Forelimb muscle (tissue), 1 donor: Measurements from ENCODE around the gene SH3RF3. TPM values are rescaled to one million over a fixed set of nuclear protein-coding genes. Genes with fewer than 3 reads are reported as not detected.
"Not testable (repeated sequence)": the region's sequence is repeated elsewhere in the genome, so short reads cannot be mapped to it uniquely, and the experiment has no call there.

ENCODE experiments used
- DNase-seq: peaks from one replicate; pipeline ENCODE4 v3.0.0-alpha.2; 2013; ENCODE audit warnings: low read depth
- polyA plus RNA-seq: library from polyadenylated mRNA; unstranded; fragments of 120-200 nt; gene quantifications from one replicate; pipeline ENCODE4 v1.2.1, GENCODE V29; 2013; ENCODE audit not compliant: insufficient read length

The SH3RF3 gene
- polyA plus RNA-seq, 1 donor = 3.9 TPM

DNA sequence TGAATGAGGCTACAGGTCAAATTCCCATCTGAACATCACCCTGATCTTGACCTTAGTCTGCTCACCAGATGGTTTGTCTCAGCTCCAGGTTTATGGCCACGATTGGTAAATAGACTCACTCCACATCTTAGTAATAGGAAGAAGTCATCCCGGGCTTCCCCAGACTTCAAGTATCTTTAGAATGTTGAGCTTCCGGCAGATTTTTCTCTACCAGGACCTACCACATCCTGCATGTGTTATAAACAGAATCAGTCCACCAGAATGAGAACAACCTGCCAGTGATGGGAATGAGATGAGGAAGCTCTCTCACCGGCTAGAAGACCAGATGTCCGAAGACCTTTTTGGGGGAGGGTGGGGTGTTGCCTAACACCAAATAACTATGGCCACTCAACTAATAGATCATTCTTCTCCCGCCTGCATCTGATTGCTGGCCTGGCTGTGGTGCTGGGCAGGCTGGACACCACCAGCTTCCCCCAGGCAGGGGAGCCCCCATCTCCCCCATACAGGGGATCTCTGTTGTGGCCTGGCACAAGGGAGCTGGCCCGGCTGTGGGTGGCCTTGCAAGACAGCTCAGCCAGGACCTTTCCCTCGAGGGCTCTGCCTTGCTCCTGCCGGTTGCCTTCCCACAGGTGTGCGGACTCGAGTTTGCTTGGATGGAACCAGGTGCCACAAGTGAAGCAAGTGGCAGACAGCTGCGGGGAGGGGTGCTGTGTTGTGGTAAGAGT, 88.5 kb downstream of the SH3RF3 start:
- DNase-seq = no peak

DNA sequence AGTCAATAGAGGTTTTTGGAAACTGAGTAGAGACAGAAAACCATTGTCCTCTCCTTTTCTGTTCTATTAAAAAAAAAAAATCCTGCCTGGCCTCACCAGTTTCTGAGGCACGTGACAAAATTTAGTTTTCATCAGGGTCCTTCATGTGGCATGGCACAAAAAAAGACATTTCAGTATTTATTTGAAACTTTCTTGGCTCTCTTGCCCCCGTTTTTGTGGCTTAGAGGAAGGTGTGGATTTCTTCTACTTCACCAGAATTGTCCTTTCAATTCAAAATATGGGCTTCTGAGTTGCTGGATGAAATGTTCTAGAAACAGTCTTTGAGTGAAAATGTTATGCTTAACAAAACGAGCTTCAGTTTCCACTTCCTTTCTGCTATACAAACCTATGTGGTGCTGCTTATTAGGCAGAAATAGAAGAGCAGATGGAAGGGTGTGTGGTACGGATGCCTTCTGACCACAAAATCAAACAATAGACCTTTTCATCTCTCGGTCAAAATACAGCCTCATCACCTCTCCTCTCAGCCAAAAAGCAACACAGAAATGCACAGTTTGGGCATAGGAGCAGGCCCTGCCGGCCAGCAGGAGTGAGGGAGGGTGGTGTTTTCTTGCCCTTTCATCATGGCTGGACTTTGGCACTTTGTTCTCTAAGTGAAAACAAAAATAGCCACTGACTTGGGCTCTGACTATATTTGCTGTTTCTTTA, 89.2 kb downstream of the SH3RF3 start:
- no peak for DNase-seq

DNA sequence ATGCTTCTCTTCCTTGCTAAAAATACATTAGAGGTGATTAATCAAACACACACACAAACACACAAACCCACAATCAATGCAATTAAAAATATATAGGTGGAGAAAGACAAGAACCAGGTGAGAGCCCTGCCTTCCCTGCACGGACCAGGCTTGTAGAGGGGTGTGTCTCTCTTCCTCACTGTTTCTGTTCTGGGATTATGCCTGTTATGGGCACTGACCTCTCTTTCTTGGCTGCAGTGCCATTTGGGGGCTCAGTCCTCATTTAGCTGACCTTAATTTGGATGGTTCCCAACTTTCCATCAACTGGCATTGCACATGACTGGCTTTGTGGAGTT, 89.8 kb downstream of the SH3RF3 start:
- no peak for DNase-seq

DNA sequence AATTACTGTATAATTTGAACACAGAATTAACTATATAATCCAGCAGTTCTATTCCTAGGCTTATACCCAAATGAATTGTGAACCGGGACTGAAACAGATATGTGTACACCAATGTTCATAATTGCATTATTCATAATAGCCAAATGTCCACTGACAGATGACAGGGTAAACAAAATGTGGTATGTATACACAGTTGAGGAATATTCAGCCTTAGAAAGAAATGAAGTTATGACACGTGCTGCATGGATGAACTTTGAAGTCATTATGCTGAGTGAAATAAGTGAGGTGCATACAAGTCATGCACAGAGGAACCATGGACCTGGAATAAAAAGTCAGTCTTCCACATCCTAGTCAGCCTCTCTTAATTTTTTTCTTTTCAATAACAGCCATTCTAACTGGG, 91.9 kb downstream of the SH3RF3 start:
- no peak for DNase-seq

DNA sequence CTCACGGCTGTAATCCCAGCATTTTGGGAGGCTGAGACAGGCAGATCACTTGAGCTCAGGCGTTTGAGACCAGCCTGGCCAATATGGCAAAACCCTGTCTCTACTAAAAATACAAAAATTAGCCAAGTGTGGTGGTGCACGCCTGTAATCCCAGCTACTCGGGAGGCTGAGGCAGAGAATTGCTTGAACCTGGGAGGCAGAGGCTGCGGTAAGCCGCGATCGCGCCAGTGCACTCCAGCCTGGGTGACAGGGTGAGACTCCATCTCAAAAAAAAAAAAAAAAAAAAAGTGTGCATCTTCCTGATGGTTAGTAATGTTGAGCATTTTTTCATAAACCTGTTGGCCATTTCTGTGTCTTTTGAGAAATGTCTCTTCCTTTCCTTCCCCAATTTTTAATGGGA, 92.3 kb downstream of the SH3RF3 start:
- not testable (repeated sequence) for DNase-seq

DNA sequence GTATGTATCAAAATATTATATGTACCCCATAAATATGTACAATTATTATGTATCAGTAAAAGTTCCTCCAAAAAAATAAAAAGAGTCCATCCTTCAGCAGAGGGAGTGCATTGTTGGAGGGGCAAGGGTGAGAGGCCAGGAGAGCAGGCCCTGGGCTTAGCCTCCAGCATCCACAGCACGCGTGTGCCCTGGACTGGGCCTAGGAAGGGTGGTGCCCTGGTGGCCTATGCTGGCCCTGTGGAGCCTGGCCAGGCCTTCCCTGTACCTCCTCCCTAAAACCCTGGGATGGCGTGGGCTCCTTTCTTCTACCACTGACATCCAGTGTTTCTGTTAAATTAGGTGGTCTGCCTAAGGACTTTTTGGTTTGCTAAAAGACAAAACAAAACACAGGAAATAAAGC, 93.4 kb downstream of the SH3RF3 start:
- no peak for DNase-seq

DNA sequence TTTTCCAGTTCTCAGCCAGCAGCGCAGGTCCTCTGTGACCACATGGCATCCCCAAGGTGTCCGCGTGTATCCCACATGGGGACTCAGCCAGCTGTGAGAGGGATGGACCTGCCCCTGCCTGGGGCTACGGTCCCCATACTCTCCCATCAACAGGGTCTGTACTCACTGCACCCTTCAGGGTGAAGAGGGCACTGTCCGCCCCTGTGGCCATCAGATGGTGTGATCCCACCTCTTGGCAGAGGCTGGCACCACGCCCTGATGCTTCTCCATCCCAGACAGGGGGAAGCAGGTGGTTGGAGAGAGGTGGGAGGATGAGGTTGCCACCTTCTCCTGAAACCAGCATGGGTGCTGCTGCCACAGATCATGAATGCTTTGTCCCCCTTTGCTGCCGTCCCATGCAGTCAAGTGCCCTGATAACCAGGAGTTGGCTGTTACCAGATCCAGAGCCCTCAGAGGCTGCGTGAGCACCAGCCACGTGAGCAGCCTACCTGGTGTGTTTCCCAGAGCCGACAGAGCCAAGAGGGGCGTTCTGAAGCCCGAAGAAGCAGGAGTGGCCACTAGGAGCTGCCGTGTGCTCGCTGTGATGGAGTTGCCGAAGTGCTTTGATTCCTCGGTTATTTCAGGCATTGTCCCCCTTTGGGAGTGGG, 93.9 kb downstream of the SH3RF3 start:
- DNase-seq = no peak

DNA sequence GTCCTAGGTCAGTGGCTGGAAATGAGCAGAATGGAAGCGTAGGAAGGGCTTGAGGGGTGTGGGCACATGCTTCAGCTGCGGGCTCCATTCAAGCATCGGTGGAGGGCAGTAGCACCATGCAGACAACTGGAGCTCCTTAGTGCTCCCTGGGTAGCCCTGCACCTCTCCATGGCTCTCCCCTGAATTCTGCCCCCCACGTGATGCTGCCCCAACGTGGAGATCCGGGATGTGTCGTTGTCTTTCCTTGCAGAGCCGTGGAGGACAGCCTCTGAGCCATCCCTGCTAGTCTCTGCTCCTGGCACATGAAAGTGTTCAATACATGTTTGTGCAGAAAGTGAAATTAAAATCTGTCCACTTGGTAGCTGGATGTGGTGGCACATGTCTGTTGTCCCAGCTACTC, 94.5 kb downstream of the SH3RF3 start:
- DNase-seq = no peak

DNA sequence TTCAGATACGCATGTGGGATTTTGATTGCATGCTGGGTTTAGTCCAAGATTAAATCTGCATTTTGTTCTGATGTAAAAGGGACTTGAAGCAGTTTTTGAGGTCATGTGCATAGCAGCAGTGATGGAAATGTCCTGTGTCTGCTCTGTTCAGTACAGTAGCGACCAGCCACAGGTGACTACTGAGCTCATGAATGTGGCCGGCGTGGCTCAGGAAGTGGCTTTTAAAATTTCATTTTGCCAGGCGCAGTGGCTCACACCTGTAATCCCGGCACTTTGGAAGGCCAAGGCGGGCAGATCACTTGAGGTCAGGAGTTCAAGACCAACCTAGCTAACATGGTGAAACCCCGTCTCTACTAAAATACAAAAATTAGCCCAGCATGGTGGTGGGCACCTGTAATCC, 95.3 kb downstream of the SH3RF3 start:
- DNase-seq = not testable (repeated sequence)

DNA sequence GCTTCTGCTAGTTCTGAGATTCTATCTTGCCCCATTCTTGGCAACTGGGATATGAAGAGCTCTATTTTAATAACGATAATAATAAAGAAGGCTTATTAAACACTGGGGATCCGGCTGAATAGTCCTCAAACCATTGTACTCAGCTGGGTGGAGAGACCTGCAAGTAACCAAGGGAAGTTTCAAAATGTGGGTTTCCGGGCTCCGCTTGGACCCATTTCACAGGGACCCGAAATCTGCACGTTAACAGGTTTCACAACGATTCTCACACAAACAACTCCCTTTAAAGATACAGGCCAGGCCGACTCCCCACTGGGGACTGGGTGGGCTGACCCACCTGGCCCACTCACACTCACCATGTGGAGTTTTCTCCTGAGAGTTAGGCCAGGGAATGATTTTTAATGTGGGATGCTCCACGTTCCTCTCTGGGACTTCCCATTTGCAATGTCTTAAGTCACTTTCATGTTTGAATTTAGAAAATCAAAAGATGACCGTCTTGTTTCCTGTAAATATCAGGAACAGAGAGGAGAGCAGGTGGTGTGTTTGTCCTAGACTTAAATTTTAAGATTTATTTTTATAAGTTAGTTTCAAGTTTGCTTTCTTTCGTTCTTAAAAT, 96.3 kb downstream of the SH3RF3 start:
- DNase-seq = no peak

DNA sequence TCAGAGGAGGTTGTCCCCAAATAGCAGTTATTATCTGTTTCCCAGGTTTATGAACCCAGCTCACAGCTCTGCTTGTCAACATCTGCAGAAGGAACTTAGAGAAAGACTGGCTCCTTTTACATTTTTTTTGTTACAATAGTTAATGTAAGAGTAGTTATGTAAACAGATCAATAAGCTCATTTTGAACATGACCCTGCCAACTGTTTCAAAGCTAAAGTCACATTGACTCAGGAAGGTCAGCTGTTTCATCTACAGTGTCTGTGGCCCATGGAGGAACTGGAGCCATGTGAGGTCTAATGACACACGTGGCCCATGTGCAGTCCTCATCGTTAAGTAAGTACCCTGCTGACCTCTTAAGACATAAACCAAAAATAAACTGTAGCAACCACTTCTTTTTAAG, 97.1 kb downstream of the SH3RF3 start:
- no peak for DNase-seq

DNA sequence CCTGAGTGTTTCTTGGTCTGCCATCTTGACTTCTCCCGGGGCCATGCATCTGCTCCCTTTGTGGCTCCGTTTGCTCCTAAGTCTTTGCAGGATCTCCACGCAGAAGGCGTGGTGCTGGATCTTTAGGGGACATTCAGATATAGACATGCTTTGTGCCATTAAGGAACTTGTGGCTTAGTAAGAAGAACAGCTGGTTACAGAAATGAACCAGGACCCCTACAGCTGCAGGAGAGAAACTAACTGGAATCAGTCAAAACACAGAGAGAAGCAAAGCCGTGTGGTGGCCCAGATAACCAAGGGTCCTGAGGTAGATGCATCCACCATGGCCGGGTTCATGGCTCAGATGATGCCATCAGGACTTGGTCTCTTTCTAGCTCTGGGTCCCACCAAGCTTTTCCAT, 97.6 kb downstream of the SH3RF3 start:
- no peak for DNase-seq

DNA sequence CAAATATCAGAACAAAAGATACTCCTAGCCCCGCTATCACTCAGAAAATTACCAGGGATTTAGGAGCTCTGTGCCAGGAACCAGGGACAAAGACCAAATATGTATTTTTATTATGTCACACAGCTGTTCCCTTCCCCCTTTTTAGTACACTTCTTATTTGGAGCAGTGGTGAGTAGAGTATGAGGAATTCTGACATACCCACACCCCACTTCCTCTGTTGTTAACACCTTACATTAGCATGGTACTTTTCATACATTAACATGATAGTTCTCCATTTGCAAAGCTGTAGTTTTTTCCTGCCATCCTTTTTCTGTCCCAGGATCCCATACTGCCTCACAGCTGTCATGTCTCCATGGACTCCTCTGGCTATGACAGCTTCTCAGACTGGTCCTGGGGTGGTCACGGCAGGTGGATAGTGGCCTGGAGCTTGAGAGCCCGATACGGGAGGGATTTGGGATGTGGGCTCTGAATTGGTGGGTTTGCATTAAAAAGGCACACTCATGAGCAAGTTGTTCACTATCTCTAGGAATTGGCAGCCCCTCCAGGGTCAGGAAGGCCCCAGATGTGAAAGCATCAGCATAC, 100.2 kb downstream of the SH3RF3 start:
- no peak for DNase-seq

DNA sequence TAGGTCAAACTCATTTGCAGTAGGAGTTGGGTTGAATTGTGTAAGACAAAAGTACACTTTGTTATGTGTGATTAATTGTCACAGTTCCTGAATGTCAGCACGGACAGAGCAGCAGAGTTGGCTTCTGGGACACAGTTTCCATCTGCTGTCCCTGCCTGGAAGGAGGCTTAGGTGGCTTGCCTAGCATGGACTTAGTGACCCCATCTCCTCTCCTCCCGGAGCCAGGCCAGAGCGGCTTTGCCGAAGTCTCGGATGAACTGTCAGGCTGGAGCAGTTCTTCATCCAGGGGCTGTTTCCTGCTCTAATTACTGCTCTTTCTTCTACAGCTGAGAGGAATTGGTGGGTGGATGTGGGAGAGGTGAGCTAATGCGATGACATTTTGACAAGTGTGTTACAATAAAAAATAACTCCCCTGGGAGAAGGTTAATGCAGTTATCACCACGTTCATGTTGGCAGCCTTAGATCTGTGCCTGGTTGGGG, 102.0 kb downstream of the SH3RF3 start:
- DNase-seq = no peak

DNA sequence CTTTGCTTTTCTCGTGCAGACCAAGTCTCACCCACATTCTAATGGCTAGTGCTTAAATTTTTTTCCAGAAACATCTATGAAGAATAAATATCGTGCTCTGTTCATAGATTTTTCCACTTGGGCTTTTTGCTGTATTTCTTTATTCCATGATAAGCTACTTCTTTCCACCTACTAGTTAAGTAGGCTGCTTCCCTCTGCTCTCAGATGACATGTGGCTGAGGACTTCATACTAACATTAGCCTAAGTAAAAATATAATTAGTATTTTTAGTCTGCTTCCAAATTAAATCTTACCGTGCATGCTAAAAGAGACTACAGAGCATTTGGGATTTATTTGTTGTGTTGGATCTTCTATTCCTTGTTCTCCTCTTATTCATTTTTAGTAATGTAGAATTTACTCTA, 102.4 kb downstream of the SH3RF3 start:
- no peak for DNase-seq

DNA sequence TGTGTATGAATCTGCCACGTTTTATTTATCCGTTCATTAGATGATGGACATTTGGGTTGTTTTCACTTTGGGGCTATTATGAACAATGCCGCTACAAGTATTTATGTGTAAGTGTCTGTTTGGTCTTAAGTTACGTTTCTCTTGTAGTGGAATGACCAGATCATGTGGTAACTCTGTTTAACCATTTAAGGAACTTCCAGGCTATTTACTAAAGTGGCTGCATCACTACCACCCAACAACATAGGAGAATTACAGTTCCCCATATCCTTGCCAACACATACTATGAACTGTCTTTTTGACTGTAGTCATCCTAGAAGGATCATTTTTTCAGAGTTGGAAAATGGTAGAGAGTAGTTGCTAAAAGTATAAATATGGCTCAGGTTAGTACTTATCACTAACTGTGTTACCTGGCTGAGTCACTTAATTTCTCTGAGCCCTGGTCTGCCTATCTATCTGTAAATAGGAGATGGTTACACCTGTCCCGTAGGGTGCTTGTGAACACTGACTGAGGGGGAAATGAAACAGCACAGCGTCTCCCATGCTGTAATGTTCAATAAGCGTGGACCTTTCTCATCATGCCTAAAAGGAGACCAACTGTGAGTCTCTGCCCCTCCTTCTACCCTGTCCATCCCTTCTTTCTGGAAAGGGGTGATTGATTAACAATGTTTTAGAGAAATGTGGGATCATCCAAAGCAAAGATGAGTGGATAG, 103.1 kb downstream of the SH3RF3 start:
- DNase-seq = no peak

DNA sequence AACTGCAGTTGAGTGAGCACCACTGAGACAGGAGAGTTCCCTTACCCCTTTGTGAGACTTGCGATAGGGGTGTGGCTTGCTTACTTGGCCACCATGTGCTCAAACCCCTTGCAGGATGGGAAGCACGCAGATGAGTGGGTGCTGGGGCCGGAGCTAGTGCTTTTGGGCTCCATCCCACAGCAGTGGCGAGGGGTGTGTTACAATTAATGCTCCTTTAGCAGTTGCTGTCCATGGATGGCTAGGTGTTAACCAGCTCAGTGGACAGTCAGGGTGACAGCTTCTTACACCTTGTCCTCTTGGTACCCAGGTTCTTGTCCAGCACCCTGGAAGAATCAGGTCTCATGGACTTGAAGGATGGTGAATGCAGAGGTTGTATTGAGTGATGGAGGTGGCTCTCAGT, 103.9 kb downstream of the SH3RF3 start:
- DNase-seq = no peak

DNA sequence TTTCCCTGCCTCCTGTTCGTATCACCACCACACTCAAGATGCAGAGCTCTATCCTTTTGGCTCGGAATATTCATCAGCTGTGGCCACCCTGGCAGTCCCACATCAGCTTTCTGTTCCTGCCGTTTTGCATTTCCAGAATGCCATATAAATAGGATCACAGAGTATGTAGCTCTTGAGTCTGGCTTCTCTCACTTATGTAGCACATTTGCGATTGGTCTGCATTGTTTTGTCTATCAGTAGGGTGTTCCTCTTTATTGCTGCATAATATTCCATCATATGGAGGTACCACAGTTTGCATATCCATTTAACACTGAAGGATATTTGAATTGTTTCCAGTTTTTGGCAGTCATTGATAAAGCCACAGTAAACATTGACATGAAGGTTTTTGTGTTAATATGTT, 104.6 kb downstream of the SH3RF3 start:
- no peak for DNase-seq

DNA sequence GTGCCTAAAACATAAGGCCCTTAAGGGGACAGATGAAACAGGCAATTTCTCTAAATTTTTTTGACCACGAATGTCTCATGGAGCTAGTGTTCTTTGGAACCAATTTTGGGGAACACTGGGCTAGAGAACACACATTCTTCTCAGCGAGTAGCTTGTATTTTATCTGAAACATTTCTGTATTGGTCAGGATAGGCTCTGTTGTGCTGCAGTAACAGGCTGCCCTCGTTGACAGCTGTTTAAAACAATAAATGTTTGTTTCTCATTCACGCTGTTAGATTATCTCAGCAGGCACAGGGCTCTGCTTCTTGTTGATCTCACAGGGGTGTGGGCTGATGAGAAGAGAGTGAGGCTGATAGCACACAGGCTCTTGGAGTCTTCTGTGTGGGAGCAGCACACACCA, 105.3 kb downstream of the SH3RF3 start:
- no peak for DNase-seq

DNA sequence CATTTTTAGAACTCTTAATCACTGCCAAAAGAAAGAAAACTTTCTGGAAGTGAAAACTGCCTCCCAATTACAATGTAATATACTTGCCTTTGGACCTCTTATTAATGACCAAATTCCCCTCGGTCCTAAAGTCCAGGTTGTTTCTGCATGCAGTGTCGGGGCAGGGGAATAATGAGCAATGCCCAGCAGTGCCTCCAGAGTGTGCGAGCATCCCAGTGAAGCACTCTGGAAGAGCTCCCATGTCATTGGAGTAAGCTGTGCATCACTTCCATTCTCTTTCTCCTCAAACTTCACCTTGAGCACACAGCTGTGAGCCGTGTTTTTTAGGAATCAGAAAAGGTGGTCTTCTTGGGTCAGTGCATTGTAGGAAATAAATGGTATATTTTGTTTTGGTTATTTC, 107.1 kb downstream of the SH3RF3 start:
- no peak for DNase-seq

DNA sequence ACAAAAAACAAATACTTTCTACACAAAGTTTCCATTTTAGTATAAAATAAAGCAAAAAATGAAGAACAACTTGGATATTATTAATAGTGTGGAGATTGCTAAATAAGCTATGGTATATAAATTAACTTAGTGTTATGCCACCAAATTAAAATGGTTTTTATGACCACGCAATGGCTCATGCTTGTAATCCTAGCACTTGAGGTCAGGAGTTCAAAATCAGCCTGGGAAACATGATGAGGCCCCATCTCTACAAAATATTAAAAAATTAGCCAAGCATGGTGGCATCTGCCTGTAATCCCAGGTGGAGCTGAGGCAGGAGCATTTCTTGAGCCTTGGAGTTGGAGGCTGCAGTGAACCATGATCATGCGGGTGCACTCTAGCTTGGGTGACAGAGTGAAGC, 108.8 kb downstream of the SH3RF3 start:
- DNase-seq = no peak

DNA sequence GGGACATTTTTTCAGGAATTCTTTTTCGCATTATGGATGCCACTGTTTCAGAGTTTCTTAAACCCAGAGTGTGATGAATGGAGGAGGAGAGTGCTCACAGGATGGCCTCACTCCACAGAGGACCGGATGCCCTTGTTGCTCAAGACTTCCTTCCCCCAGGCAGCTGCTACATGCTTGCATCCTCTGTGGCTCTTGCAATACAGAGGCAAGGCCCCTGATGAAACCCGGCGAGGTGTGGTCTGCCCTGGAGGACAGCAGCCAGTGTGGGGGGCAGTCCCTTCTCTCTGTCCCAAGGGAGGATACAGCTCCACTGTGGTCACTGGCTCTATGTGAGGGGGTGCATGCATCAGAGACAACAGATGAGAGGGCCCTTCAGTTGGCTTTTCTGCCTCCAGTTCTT, 109.6 kb downstream of the SH3RF3 start:
- no peak for DNase-seq
